Mononuclear cell (primary cell): ENCODE measurements around the gene CDC6. TPM values are rescaled to one million over a fixed set of nuclear protein-coding genes. Genes with fewer than 3 reads are reported as not detected.

ENCODE experiments used
- H3K27me3 ChIP-seq: 2 replicates; pipeline ENCODE4 v1.6.0; 2011; ENCODE audit warnings: low read length, control low read depth; ENCODE audit not compliant: insufficient read depth
- H3K4me1 ChIP-seq: 2 replicates; pipeline ENCODE4 v1.5.1; 2011; ENCODE audit warnings: mild to moderate bottlenecking, low read length, control low read depth; ENCODE audit not compliant: insufficient read depth
- H3K4me3 ChIP-seq: 2 replicates; pipeline ENCODE4 v1.5.1; 2011; ENCODE audit warnings: mild to moderate bottlenecking, low read length, moderate library complexity
- H3K9me3 ChIP-seq: 2 replicates; pipeline ENCODE4 v1.5.1; 2011; ENCODE audit warnings: low read depth, mild to moderate bottlenecking, control low read depth, low read length
- total RNA-seq: library from RNA; depleted of rRNA; stranded (reverse); fragments of >200 nt; gene quantifications from one replicate; pipeline ENCODE4 v1.2.3, GENCODE V29; 2012

Gene CDC6
- total RNA-seq, result 0.21 TPM

- H3K27me3 ChIP-seq, result no peaks in the 10 kb centered on the region
- no peaks in the 10 kb centered on the region for H3K9me3 ChIP-seq
- H3K4me1 ChIP-seq, result peaks cover 16% of the 10 kb centered on the region
- H3K4me3 ChIP-seq, result peak within 1 kb of the TSS; percentile 43
Observed at GRCh38 chr17:40287494-40288369, at the start of gene CDC6. Gene CDC6 (plus strand): TSS chr17:40287879. CDS start chr17:40289421, 1,542 bp downstream.

GRCh38 chr17:40241252-40241834 is 46.3 kb upstream of the CDC6 start:
- no peaks in the 10 kb centered on the region for H3K27me3 ChIP-seq
- H3K4me3 ChIP-seq, result no peak overlapping the region
- no peaks in the 10 kb centered on the region for H3K4me1 ChIP-seq
- no peaks in the 10 kb centered on the region for H3K9me3 ChIP-seq

- no peak overlapping the region for H3K4me3 ChIP-seq
- H3K4me1 ChIP-seq, result no peaks in the 10 kb centered on the region
- H3K27me3 ChIP-seq, result no peaks in the 10 kb centered on the region
- H3K9me3 ChIP-seq, result no peaks in the 10 kb centered on the region
Observed at GRCh38 chr17:40242774-40243173, 44.9 kb upstream of the CDC6 start.

GRCh38 chr17:40243761-40244160 is 43.9 kb upstream of the CDC6 start:
- peaks cover 5% of the 10 kb centered on the region for H3K4me1 ChIP-seq

GRCh38 chr17:40244255-40244654 is 43.4 kb upstream of the CDC6 start:
- Histone ChIP-seq H3K27me3 (no peaks in the 10 kb centered on the region), H3K9me3 (no peaks in the 10 kb centered on the region), H3K4me3 (no peak overlapping the region), H3K4me1 (peaks cover 5% of the 10 kb centered on the region)

More at GRCh38 chr17:40243761-40244160, 43.9 kb upstream of the CDC6 start:
- Histone ChIP-seq H3K9me3 (no peaks in the 10 kb centered on the region), H3K27me3 (no peaks in the 10 kb centered on the region), H3K4me3 (no peak overlapping the region)

- Histone ChIP-seq H3K9me3 (no peaks in the 10 kb centered on the region), H3K27me3 (no peaks in the 10 kb centered on the region), H3K4me3 (no peak overlapping the region), H3K4me1 (peaks cover 5% of the 10 kb centered on the region)
Observed at GRCh38 chr17:40247926-40248495, 39.7 kb upstream of the CDC6 start.

GRCh38 chr17:40248507-40248906 is 39.2 kb upstream of the CDC6 start:
- no peak overlapping the region for H3K4me3 ChIP-seq
- no peaks in the 10 kb centered on the region for H3K9me3 ChIP-seq
- peaks cover 5% of the 10 kb centered on the region for H3K4me1 ChIP-seq
- H3K27me3 ChIP-seq, result no peaks in the 10 kb centered on the region

GRCh38 chr17:40251576-40251975 is 36.1 kb upstream of the CDC6 start:
- peaks cover 5% of the 10 kb centered on the region for H3K4me1 ChIP-seq
- H3K27me3 ChIP-seq, result no peaks in the 10 kb centered on the region
- no peaks in the 10 kb centered on the region for H3K9me3 ChIP-seq
- no peak overlapping the region for H3K4me3 ChIP-seq

GRCh38 chr17:40253565-40253964 is 34.1 kb upstream of the CDC6 start:
- Histone ChIP-seq H3K27me3 (no peaks in the 10 kb centered on the region), H3K9me3 (no peaks in the 10 kb centered on the region), H3K4me1 (peaks cover under 1% of the 10 kb centered on the region), H3K4me3 (no peak overlapping the region)

GRCh38 chr17:40259505-40259904 is 28.2 kb upstream of the CDC6 start:
- Histone ChIP-seq H3K4me3 (no peak overlapping the region), H3K27me3 (no peaks in the 10 kb centered on the region), H3K9me3 (no peaks in the 10 kb centered on the region)

GRCh38 chr17:40260528-40260927 is 27.2 kb upstream of the CDC6 start:
- Histone ChIP-seq H3K9me3 (no peaks in the 10 kb centered on the region), H3K27me3 (no peaks in the 10 kb centered on the region), H3K4me1 (no peaks in the 10 kb centered on the region), H3K4me3 (no peak overlapping the region)

More at GRCh38 chr17:40259505-40259904, 28.2 kb upstream of the CDC6 start:
- H3K4me1 ChIP-seq, result no peaks in the 10 kb centered on the region

- Histone ChIP-seq H3K4me1 (no peaks in the 10 kb centered on the region), H3K27me3 (no peaks in the 10 kb centered on the region), H3K9me3 (no peaks in the 10 kb centered on the region), H3K4me3 (no peak overlapping the region)
Observed at GRCh38 chr17:40264458-40265185, 23.1 kb upstream of the CDC6 start.

GRCh38 chr17:40265337-40265736 is 22.3 kb upstream of the CDC6 start:
- no peaks in the 10 kb centered on the region for H3K9me3 ChIP-seq
- H3K4me1 ChIP-seq, result no peaks in the 10 kb centered on the region
- H3K4me3 ChIP-seq, result no peak overlapping the region
- H3K27me3 ChIP-seq, result no peaks in the 10 kb centered on the region

- H3K9me3 ChIP-seq, result no peaks in the 10 kb centered on the region
- no peak overlapping the region for H3K4me3 ChIP-seq
- H3K4me1 ChIP-seq, result no peaks in the 10 kb centered on the region
- no peaks in the 10 kb centered on the region for H3K27me3 ChIP-seq
Observed at GRCh38 chr17:40266882-40267281, 20.8 kb upstream of the CDC6 start.
